T-helper 17 cell (primary cell): ENCODE data around the gene CCSER1. TPM values are rescaled to one million over a fixed set of nuclear protein-coding genes. Genes with fewer than 3 reads are reported as not detected.

Experiments used
- ATAC-seq: fragments of 150-1000 bp; cut with Tn5 transposase; 2 replicates; pipeline ENCODE4 v1.10.0; 2021; ENCODE audit warnings: mild to moderate bottlenecking, moderate library complexity
- DNase-seq, 3 donors: peaks; one replicate each; pipeline versions ENCODE4 v3.0.0 to v3.0.0-alpha.2; 2020 to 2021
- H3K9me3 ChIP-seq: one replicate; pipeline ENCODE4 v1.7.0; 2013; ENCODE audit warnings: low read length, mild to moderate bottlenecking; ENCODE audit not compliant: control insufficient read depth, poor library complexity, severe bottlenecking
- H3K27ac Mint-ChIP-seq: one replicate; pipeline ENCODE4 v1.8.0; 2022; ENCODE audit warnings: mild to moderate bottlenecking, moderate library complexity, mixed read lengths
- H3K27me3 Mint-ChIP-seq: one replicate; pipeline ENCODE4 v1.8.0; 2022; ENCODE audit warnings: mixed read lengths
- H3K36me3 Mint-ChIP-seq: one replicate; pipeline ENCODE4 v1.8.0; 2022; ENCODE audit warnings: low read depth, mixed read lengths
- H3K4me1 Mint-ChIP-seq: one replicate; pipeline ENCODE4 v1.8.0; 2022; ENCODE audit warnings: mild to moderate bottlenecking, mixed read lengths
- H3K4me3 Mint-ChIP-seq: one replicate; pipeline ENCODE4 v1.8.0; 2022; ENCODE audit warnings: mild to moderate bottlenecking, moderate library complexity, mixed read lengths
- total RNA-seq, 4 donors: library from RNA in 2 of 4; stranded (reverse) in 2 of 4; gene quantifications; one replicate each; pipeline ENCODE4 v1.2.3 and lab custom pipeline; 2022 to 2026

Gene CCSER1
- total RNA-seq, 2 donors from 2014 or later, result 1.7 to 3.0 TPM

GRCh38 chr4:90145319-90145718 is 18.1 kb downstream of the CCSER1 start:
- DNase-seq (no peak), ATAC-seq (no peak)
- H3K9me3 ChIP-seq, result no peaks in the 10 kb centered on the region
- Mint-ChIP-seq H3K27me3 (no peaks in the 10 kb centered on the region), H3K4me3 (no peak overlapping the region), H3K4me1 (no peaks in the 10 kb centered on the region), H3K36me3 (no peaks in the 10 kb centered on the region), H3K27ac (no peak overlapping the region)

DNA sequence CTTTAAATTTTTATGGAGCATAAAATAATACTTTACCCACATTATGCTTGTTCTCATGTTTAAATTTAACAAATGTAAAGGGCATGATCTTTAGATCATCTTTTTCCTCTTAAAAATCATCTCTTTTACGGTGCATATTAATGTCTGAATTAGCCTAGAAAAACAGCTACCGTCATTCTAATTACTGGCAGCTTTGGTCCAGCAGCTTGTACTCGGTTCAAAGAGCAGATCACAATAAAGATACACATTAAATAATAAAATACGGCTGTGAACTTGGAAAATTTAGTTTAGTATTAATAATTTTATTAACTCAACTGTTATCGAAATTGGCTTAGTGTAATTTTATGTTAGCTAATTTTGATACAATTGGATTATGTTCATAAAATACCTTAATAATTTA is 19.1 kb downstream of the CCSER1 start:
- DNase-seq, result no peak
- H3K27ac Mint-ChIP-seq, result no peak overlapping the region
- H3K9me3 ChIP-seq, result no peaks in the 10 kb centered on the region
- no peaks in the 10 kb centered on the region for H3K27me3 Mint-ChIP-seq
- no peak overlapping the region for H3K4me3 Mint-ChIP-seq
- H3K36me3 Mint-ChIP-seq, result no peaks in the 10 kb centered on the region
- no peaks in the 10 kb centered on the region for H3K4me1 Mint-ChIP-seq
- no peak for ATAC-seq

DNA sequence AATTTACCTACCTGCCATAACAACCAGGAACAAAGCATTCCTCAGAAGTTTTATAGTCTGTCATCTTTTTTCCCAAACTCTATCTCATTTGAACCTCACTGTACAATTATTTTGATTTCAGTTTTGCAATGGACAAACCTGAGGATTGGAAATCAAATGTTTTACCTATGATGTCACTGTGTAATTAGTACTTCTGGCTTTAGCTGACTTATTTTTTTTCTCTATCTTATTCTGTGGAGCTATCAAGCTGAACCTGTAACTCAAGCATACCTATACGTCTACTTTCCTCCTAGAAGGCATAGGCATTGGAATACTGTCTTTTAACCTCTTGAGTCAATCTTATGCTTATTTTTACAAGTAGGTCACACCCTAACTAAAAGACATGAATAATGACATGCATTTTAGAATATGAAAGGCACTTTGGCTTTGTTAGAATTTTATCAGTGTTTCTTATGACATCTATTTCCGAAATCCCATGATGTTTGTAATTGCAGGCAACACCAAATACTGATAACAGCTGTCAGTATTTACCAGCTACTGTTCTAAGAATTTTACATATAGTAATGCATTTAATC is 21.5 kb downstream of the CCSER1 start:
- DNase-seq (no peak), ATAC-seq (no peak)
- no peaks in the 10 kb centered on the region for H3K9me3 ChIP-seq
- Mint-ChIP-seq H3K27ac (no peak overlapping the region), H3K36me3 (no peaks in the 10 kb centered on the region), H3K4me1 (no peaks in the 10 kb centered on the region), H3K27me3 (no peaks in the 10 kb centered on the region), H3K4me3 (no peak overlapping the region)

DNA sequence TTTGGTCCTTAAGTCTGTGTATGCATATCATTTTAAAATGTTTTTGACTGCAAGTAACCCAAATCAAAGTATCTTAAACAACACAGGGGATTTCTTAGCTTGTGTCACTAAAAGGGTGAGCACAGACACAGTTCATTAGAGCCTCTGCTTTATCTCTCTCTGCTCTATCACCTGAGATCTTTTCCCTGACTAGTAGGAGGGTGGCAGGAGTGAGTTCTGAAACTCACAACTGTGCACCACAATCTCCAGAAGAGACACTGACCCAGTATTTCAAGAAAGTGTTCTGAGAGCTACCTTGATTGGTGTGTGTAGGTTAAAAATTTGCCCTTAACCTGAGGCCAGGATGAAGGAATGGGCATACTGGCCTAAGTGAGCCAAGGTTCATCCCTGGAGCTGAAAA is 24.8 kb downstream of the CCSER1 start:
- H3K36me3 Mint-ChIP-seq, result no peaks in the 10 kb centered on the region
- H3K4me1 Mint-ChIP-seq, result no peaks in the 10 kb centered on the region

DNA sequence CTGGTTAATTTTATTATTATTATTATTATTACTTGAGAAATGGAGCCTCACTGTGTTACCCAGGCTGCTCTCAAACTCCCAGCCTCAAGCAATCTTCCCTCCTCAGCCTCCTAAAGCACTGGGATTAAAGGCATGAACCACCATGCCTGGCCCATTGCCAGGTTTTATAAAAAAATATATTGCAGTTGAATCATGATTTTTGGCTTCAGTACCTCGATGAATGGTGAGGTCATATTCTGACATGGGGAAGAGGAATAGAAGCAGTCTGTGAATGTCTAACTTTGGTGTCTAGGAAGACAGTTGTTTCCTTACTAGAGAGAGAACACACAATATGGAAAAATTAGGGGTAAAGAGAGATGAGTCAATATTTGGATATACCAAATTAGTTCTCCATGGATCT is 32.0 kb downstream of the CCSER1 start:
- Mint-ChIP-seq H3K4me3 (no peak overlapping the region), H3K36me3 (no peaks in the 10 kb centered on the region), H3K27me3 (no peaks in the 10 kb centered on the region), H3K27ac (no peak overlapping the region), H3K4me1 (no peaks in the 10 kb centered on the region)
- DNase-seq, result no peak
- H3K9me3 ChIP-seq, result no peaks in the 10 kb centered on the region
- no peak for ATAC-seq

More for the DNA sequence above, 24.8 kb downstream of the CCSER1 start:
- ATAC-seq, result no peak
- Mint-ChIP-seq H3K4me3 (no peak overlapping the region), H3K27me3 (no peaks in the 10 kb centered on the region), H3K27ac (no peak overlapping the region)
- H3K9me3 ChIP-seq, result no peaks in the 10 kb centered on the region
- no peak for DNase-seq

GRCh38 chr4:90160044-90160443 is 32.9 kb downstream of the CCSER1 start:
- Mint-ChIP-seq H3K36me3 (no peaks in the 10 kb centered on the region), H3K27me3 (no peaks in the 10 kb centered on the region), H3K4me3 (no peak overlapping the region), H3K4me1 (no peaks in the 10 kb centered on the region), H3K27ac (no peak overlapping the region)
- H3K9me3 ChIP-seq, result no peaks in the 10 kb centered on the region
- DNase-seq, result no peak
- no peak for ATAC-seq

- no peak for ATAC-seq
- no peak overlapping the region for H3K27ac Mint-ChIP-seq
Measured at GRCh38 chr4:90162566-90162965, 35.4 kb downstream of the CCSER1 start.

DNA sequence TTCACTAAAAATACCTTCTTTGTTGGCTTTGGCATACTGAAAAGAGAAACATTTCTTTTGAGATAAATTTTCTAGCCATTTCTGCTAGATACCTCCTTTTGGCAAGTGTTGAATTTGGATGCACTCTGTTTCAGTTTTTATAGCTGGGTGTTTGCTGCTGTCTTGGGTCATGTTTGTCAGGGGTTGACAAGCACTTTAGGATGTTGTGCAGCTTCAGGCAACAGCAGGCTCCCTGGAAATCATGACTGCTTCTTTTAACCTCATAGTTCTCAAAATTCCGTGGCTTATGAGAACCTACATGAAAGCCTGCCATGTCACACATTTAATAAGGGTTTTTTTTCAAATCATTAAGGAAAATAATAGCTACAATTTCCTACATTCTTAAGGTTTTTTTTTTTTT is 36.7 kb downstream of the CCSER1 start:
- Mint-ChIP-seq H3K4me3 (no peak overlapping the region), H3K36me3 (no peaks in the 10 kb centered on the region), H3K4me1 (no peaks in the 10 kb centered on the region), H3K27ac (no peak overlapping the region), H3K27me3 (no peaks in the 10 kb centered on the region)
- ATAC-seq (no peak), DNase-seq (no peak)
- no peaks in the 10 kb centered on the region for H3K9me3 ChIP-seq

More at GRCh38 chr4:90162566-90162965, 35.4 kb downstream of the CCSER1 start:
- no peaks in the 10 kb centered on the region for H3K36me3 Mint-ChIP-seq
- H3K4me1 Mint-ChIP-seq, result no peaks in the 10 kb centered on the region
- H3K4me3 Mint-ChIP-seq, result no peak overlapping the region
- no peak for DNase-seq
- no peaks in the 10 kb centered on the region for H3K9me3 ChIP-seq
- no peaks in the 10 kb centered on the region for H3K27me3 Mint-ChIP-seq

DNA sequence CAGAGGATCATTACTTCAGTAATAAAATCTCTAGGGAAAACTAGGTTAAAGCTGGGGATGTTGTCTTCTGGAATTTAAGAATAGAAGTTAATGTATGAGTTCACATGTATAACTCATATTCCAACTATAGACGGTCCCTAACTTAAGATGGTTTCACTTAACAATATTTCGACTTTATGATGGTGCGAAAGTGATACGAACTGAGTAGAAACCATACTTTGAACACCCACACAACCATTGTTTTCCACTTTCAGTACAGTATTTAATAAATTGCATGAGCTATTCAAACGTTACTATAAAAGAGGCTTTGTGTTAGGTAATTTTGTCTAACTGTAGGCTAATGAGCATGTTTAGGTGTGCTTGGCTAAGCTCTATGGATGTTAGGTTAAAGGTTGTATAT is 38.7 kb downstream of the CCSER1 start:
- H3K9me3 ChIP-seq, result no peaks in the 10 kb centered on the region
- no peaks in the 10 kb centered on the region for H3K36me3 Mint-ChIP-seq
- ATAC-seq (no peak), DNase-seq (no peak)
- no peak overlapping the region for H3K4me3 Mint-ChIP-seq
- no peaks in the 10 kb centered on the region for H3K27me3 Mint-ChIP-seq
- H3K4me1 Mint-ChIP-seq, result no peaks in the 10 kb centered on the region
- no peak overlapping the region for H3K27ac Mint-ChIP-seq

GRCh38 chr4:90171491-90171890 is 44.3 kb downstream of the CCSER1 start:
- Mint-ChIP-seq H3K4me3 (no peak overlapping the region), H3K36me3 (no peaks in the 10 kb centered on the region), H3K27ac (no peak overlapping the region), H3K27me3 (no peaks in the 10 kb centered on the region), H3K4me1 (no peaks in the 10 kb centered on the region)
- H3K9me3 ChIP-seq, result no peaks in the 10 kb centered on the region
- ATAC-seq, result no peak
- DNase-seq, result no peak

- Mint-ChIP-seq H3K27me3 (no peaks in the 10 kb centered on the region), H3K4me3 (no peak overlapping the region), H3K27ac (no peak overlapping the region), H3K4me1 (no peaks in the 10 kb centered on the region), H3K36me3 (no peaks in the 10 kb centered on the region)
- DNase-seq, result no peak
- ATAC-seq, result no peak
- no peaks in the 10 kb centered on the region for H3K9me3 ChIP-seq
Measured at GRCh38 chr4:90174621-90175023, 47.4 kb downstream of the CCSER1 start.

DNA sequence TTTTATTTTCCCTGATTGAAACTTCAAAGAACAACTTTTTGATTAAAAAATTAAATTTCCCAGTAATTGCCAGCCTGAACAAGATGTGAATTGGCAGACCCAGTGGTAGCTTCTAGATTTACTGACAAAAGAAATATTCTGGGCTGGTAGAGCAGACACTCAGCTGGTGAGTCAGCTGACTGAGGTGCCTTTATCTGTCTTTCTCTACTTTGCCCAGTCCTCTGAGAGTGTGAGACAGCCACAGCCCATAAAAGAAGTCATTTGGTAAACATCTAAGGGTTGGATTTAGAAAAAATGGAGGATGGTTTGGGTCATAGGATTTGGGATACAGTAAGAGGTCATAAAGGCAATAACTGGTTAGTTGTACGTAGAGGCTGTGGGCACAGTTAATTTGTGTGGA is 54.5 kb downstream of the CCSER1 start:
- Mint-ChIP-seq H3K4me3 (no peak overlapping the region), H3K36me3 (no peaks in the 10 kb centered on the region), H3K27me3 (no peaks in the 10 kb centered on the region), H3K4me1 (no peaks in the 10 kb centered on the region), H3K27ac (no peak overlapping the region)
- ATAC-seq (no peak), DNase-seq (no peak)
- no peaks in the 10 kb centered on the region for H3K9me3 ChIP-seq

DNA sequence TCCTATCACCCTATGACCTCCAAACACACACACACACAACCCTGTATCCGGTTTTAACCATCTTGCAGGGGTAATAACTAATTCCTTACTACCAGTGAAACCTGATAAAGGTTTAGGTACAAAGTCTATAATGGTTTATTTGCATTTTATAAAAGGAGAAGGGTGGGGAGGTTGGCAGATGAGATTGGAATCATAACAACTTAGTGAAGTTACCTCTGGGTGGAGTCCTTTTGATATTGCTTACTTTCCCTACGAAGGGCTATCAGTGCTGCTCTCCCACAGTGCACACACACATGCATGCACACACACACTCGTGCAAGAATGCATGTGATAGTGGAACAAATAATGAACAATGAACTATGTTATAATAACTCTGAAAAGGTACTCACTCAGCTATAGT is 56.1 kb downstream of the CCSER1 start:
- Mint-ChIP-seq H3K27me3 (no peaks in the 10 kb centered on the region), H3K4me1 (no peaks in the 10 kb centered on the region), H3K4me3 (no peak overlapping the region), H3K36me3 (no peaks in the 10 kb centered on the region), H3K27ac (no peak overlapping the region)
- ATAC-seq (no peak), DNase-seq (no peak)
- H3K9me3 ChIP-seq, result no peaks in the 10 kb centered on the region

GRCh38 chr4:90184560-90184959 is 57.4 kb downstream of the CCSER1 start:
- DNase-seq (no peak), ATAC-seq (no peak)
- Mint-ChIP-seq H3K27ac (no peak overlapping the region), H3K27me3 (no peaks in the 10 kb centered on the region), H3K36me3 (no peaks in the 10 kb centered on the region), H3K4me3 (no peak overlapping the region), H3K4me1 (no peaks in the 10 kb centered on the region)
- no peaks in the 10 kb centered on the region for H3K9me3 ChIP-seq
